ENCODE data around the gene CIB4.
"Not testable (repeated sequence)": the region's sequence is repeated elsewhere in the genome, so short reads cannot be mapped to it uniquely, and the experiment has no call there.

CIB4 gene

GRCh38 chr2:26566731-26567130, 74.4 kb downstream of the CIB4 start:
- not testable (repeated sequence) for DNase-seq

- no peak for DNase-seq
Observed at GRCh38 chr2:26566081-26566375, 75.1 kb downstream of the CIB4 start.

GRCh38 chr2:26564121-26564644, 77.0 kb downstream of the CIB4 start:
- no peak for DNase-seq

GRCh38 chr2:26563686-26564085, 77.5 kb downstream of the CIB4 start:
- no peak for DNase-seq

GRCh38 chr2:26562811-26563645, 78.1 kb downstream of the CIB4 start:
- no peak for DNase-seq

GRCh38 chr2:26561918-26562810, 79.0 kb downstream of the CIB4 start:
- DNase-seq = no peak

GRCh38 chr2:26561376-26561775, 79.8 kb downstream of the CIB4 start:
- DNase-seq = no peak

GRCh38 chr2:26560892-26561291, 80.3 kb downstream of the CIB4 start:
- DNase-seq = no peak

GRCh38 chr2:26559556-26559955, 81.6 kb downstream of the CIB4 start:
- no peak for DNase-seq

- no peak for DNase-seq
Observed at GRCh38 chr2:26559044-26559405, 82.1 kb downstream of the CIB4 start.

GRCh38 chr2:26558271-26559043, 82.7 kb downstream of the CIB4 start:
- no peak for DNase-seq

GRCh38 chr2:26557244-26557925, 83.8 kb downstream of the CIB4 start:
- no peak for DNase-seq

GRCh38 chr2:26556309-26557243, 84.6 kb downstream of the CIB4 start:
- no peak for DNase-seq

GRCh38 chr2:26555246-26556133, 85.7 kb downstream of the CIB4 start:
- no peak for DNase-seq

- DNase-seq = no peak
Observed at GRCh38 chr2:26552641-26553374, 88.4 kb downstream of the CIB4 start.

GRCh38 chr2:26550276-26551015, 90.7 kb downstream of the CIB4 start:
- no peak for DNase-seq

- no peak for DNase-seq
Observed at GRCh38 chr2:26542676-26543505, 98.3 kb downstream of the CIB4 start.

- no peak for DNase-seq
Observed at GRCh38 chr2:26542194-26542455, 99.0 kb downstream of the CIB4 start.

All from effector CD4-positive, alpha-beta T cell (primary cell).